ENCODE measurements around the gene THOC7.

THOC7 gene

DNA sequence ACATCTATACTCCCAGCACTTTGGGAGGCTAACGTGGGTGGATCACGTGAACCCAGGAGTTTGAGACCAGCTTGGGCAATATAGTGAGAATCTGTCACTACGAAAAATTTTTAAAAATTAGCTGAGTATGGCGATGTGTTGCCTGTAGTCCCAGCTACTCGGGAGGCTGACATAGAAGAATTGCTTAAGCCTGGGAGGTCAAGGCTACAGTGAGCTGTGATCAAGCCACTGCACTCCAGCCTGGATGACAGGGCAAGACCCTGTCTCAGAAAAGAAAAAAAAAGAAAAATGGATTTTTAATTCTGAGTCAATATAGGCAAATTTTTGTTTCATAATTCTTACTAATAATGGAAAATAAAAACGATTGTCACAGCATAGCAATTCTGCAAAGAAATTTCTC lies 31.2 kb downstream of the THOC7 start:
- no peak for DNase-seq

DNA sequence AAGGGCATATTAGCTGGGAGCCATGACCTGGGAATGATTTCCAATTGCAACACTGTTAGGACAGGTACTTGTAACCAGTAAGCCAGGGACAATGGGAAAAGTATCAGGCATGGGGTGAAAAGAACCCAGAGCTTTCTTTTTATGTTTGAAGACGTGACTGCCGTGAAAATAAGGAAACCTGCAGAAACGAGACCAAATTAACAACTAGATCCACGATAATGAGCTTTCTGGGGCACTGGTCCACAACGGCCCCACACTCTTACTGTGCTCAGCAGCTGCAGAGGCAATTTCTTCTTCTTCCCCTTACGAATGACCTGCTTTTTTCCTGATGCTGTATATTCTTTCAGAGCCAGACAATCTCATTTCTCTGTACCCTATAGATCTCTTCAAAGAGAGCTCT lies 33.1 kb downstream of the THOC7 start:
- DNase-seq: no peak

DNA sequence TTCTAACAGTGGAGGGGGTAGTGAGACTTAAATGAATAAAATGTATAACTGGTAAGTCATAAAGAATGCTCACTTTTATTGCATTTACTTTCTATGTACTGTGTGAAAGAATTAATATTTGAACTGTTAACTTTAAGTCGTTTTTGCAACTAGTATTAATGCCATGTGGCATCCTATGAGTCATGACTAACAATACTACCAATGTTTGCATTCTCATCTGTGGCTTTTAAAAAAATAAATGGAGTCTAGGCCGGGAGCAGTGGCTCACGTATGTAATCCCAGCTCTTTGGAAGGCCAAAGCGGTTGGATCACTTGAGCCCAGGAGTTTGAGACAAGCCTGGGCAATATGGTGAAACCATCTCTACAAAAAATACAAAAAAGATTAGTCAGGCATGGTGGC lies 39.3 kb downstream of the THOC7 start:
- no peak for DNase-seq

DNA sequence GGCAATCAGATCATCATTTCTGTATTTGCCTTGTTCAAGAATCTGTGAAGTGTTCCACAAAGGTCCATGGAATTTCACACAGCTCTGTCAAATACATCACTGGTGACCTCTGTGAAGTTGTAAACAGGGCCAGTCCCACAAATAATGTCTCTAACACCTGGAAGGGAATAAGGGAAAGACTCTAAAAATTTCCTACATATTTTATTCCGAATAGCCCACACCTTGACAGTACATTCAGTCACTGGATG lies 44.5 kb downstream of the THOC7 start, which contains the start of gene C3orf49:
TSS of gene C3orf49 (plus strand) at position 149 of the 248 bp plus-strand sequence. CDS start 173 bp downstream, outside the sequence.
- DNase-seq: no peak

DNA sequence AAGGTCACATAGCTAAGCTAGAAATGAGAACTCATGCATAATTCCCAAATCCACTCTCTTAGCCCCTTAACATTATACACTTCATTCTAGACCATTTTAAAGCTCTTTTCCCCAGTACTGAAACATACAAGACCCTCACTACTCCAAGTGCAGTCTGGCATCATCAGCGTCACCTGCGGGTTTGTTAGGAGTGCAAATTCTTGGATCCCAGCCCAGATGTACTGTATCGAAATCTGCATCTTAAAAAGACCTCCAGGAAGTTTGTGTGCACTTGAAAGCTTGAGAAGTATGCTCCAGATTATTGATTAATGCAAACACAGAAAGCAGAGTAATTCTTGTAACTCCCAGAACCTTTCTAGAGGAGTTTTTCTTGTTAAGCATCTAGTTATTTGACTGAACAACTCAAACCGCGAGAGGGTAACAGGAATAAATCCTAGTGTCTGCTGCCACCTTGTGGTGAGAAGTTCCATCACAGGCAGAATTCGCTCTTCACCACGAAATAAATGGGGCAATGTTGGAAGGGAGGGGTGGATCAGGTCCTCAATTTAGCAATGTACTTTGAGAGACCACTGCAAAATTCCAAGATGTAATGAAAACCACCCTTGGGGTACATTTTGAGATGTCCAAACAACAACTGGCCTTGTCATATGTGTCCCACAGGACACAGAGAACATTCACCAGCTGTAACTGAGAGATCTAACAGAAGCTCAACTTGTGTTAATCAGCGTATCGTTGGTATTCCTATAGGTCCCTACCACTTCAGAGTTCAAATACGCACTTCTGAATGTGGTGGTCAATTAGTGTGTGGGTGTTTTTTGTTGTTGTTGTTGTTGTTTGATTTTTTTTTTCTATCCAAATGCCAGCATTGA lies 45.1 kb downstream of the THOC7 start:
- peak; percentile 57 for DNase-seq

DNA sequence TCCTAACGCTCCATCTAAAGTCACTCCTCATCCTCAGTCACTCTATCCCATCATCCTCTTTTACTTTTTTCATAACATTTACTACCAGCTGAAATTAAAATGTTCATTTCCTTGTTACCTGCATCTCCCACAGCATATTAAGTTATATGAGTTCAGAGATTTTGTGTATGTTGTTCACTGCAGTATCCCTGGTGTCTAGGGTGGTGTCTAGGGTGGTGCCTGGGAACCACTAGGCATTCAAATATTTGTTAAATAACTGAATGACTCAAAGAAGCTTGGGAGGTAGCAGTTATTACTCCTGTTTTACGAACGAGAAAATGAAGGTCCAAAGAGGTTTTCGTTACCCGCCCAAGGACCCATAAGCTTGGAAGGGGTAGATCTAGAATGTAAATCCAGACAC lies 46.4 kb downstream of the THOC7 start:
- no peak for DNase-seq

DNA sequence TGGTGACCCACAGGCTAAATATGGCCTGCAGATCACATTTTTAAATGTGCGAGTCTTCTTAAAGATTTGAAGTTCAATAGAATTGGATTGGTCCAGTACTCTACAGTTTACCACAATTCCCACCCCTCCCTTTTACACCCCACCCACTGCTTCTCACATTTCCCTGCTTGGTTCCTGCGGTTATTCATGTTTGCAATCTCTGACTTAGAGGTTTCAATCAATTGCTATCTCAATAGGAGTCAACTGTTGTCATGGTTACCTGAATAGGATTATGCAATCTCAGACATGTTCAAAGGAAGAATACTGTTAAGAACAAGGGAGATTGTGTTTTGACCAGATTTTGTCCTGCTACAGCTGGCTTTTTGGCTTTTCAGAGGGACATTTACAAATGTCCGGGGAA lies 49.4 kb downstream of the THOC7 start:
- DNase-seq: no peak

DNA sequence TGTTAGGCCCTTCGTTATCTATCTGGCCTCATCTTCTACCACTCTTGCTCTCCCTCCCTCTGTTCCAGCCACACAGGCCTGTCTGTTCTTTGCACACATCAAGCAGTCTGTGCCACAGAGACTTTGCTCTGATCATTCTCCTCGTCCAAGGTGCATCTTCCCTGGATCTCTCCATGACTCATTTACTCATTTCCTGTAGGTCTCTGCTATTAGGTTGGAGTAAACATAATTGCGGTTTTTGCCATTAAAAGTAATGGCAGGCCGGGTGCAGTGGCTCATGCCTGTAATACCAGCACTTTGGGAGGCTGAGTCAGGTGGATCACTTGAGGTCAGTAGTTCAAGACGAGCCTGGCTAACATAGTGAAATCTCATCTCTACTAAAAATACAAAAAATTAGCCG lies 54.0 kb downstream of the THOC7 start:
- no peak for DNase-seq

DNA sequence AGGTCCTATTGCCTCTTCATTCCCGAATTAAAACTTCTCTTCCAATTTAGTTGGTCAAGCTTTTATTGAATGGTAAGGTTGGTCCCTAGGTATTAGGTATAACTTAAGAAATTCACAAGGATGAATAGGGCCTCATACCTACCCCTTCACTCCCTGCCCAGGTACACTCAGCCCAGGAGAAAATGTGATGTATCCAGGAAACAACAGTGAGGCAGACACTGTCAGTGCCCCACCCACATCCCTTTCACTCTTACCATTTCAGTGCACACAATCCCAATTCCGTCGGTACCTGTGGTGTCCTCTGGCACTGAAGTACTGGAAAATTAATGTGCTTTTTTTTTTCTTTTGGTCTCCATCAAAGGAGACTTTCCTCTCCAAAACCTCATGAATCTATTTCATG lies 55.0 kb downstream of the THOC7 start:
- no peak for DNase-seq

DNA sequence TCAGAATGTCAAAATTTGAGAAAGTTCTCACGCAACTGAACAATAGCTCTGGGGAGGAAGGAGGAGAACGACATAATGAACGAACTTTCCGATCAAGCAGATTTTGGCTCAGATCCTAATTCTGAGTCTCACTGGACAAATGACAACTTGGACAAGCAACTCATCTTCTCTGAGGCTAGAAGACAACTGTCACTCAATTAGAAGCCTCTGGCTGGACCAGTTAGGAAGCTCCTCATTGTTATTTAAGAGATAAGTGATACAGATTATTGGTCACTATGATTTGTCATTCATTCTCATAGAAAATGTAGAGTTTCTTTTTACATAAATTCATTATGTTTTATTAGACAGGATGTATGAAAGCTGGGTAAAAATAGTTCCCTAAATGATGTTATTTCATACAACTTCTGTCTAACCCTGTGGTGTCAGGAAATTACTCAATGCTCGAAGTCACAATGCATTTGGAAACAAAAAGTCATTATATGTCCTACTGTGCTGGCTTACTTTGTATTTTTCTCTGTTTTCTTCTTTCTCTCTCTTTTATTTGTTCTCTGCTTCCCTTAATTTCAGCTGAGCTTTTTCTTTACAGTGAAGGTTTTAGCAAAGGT lies 55.5 kb downstream of the THOC7 start:
- DNase-seq: no peak

DNA sequence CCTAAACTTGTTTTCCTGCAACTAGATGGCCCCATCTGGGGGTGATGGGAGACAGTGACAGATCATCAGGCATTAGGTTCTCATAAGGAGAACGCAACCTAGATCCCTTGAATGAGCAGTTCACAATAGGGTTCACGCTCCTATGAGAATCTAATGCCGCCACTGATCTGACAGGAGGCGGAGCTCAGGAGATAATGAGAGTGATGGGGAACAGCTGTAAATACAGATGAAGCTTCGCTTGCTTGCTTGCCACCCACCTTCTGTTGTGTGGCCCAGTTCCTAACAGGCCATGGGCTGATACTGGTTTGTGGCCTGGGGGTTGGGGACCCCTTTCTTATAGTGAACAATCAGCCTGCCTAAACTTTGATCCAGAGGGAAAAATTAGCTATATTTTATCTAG lies 59.7 kb downstream of the THOC7 start:
- DNase-seq: no peak

DNA sequence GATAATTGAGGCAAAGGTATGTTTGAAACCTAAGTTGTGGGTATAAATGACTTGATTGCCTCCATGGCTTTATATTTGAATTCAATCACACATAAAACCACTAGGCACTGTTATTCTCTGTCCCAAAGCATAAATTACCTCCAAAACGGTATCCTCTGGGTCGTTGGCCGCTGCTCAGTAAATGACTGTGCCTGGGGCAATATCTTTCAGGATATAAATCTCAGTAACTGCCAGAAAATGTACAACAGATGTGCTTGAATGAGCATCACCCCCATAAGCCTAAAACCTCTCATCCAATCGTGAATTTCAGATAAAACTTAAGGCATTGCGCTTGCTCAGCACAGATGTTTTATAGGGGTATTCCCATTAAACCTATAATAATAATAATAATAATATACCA lies 63.5 kb downstream of the THOC7 start:
- DNase-seq: no peak

DNA sequence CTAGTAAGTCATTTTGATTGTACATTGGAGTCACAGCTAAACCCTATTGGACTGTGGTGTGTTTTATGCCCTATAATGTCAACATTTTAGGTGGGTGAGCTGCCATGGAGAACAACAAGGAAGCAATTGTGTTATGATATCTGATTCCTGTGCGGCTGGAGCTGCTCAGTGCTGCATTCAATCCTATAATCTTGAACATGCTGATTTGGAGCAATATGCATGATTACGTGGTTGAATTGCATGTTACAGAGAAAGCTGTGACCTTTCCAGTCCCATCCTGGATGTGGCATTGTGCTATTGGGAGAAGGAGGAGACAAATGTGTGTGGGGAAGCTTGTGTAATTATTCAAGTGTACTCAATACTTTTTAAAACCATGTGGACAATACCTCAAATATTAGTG lies 64.7 kb downstream of the THOC7 start:
- DNase-seq: no peak

DNA sequence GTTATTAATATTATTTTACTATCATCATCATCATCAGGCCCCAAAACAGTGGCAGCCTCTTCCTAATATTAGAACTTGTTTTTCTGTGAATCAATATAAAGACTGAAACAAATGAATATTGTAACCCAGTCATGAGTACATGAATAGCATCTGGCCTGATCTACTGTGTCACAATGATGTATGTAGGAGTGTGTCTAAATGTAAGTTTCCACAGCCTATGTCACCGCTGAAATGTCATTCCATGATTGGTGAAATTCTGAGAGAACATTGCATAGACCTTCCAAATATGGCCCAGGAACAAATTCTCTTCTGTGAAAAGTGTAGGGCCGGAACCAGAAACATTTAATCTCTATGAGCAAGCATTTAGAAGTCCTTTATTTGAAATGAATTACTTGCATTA lies 65.1 kb downstream of the THOC7 start:
- DNase-seq: no peak

DNA sequence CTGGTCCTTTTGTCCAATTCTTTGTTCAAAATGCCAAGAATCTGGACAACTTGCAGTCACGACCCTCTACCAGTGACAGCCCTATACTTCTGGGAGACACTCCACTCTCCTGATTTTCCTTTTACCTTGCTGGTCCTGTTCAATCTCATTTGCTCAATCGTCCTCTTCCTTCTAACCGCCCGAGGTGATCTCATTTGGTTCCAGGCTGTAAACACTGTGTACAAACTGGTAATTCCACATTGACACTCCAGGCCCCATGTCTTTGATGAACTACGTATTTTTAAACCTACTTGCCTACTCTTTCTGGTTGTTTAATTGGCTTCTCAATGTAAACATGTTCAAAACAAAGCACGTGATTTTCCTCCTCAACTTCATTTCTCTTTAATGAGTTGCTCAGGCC lies 68.2 kb downstream of the THOC7 start:
- no peak for DNase-seq

DNA sequence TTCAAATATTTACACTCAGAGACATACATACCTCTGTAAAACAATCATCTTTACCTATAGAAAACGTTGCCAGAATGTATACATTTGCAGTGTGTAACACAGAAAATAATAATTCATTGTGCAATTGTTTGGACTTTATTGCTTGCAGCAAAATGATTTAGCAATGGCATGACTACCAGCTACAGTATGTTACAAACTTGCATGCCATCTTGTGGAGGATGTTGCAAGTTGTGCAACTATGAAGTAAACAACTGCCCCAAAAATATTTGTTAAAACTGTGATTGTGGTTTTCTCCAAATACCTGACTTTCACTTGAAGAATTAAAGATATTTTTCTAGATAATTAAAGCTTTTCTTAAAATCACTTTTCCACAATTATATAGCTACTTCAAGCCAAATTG lies 71.6 kb downstream of the THOC7 start:
- no peak for DNase-seq
